ENCODE data around the gene LPP. TPM values are rescaled to one million over a fixed set of nuclear protein-coding genes. Genes with fewer than 3 reads are reported as not detected.

The LPP gene
- total and polyA plus RNA-seq, 9 donors: 15.9 to 280 (median 134) TPM

DNA sequence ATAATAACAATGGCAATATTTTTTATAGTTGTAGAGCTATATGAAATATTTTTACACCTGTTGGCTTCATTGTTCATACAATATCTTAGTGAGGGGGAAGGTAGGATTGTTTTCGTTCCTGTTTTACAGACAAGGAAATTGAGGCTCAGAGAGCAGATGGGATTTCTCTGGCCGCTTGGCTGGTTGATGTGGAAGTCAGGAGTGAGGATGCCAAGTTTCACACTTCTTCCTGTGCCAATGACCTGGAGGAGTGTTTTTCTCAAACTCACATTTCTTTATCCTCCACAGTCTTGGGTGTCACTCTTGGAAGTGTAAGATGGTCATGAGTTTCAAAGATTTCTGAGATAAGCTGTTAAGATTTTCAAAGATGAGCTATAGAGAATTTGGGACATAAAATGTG, 50.6 kb downstream of the LPP start:
- peaks cover 5% of the 10 kb centered on the region for H3K4me1 ChIP-seq (ENCODE audit: insufficient read depth)
- no peaks in the 10 kb centered on the region for H3K27me3 ChIP-seq
- H3K27ac ChIP-seq: no peak overlapping the region
- intact Hi-C loops (cut with DNase I): no loop called here
- TF ChIP-seq, protein P1, sequence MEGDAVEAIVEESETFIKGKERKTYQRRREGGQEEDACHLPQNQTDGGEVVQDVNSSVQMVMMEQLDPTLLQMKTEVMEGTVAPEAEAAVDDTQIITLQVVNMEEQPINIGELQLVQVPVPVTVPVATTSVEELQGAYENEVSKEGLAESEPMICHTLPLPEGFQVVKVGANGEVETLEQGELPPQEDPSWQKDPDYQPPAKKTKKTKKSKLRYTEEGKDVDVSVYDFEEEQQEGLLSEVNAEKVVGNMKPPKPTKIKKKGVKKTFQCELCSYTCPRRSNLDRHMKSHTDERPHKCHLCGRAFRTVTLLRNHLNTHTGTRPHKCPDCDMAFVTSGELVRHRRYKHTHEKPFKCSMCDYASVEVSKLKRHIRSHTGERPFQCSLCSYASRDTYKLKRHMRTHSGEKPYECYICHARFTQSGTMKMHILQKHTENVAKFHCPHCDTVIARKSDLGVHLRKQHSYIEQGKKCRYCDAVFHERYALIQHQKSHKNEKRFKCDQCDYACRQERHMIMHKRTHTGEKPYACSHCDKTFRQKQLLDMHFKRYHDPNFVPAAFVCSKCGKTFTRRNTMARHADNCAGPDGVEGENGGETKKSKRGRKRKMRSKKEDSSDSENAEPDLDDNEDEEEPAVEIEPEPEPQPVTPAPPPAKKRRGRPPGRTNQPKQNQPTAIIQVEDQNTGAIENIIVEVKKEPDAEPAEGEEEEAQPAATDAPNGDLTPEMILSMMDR (IDR thresholded peaks at IDR 0.05): no peak
- TF ChIP-seq POLR2A (IDR thresholded peaks at IDR 0.05): no peak
- TF ChIP-seq EP300 (IDR thresholded peaks at IDR 0.05): no peak
- H3K4me3 ChIP-seq: no peak overlapping the region
- no peak for DNase-seq
- H3K36me3 ChIP-seq: no peaks in the 10 kb centered on the region
- WGBS, 3 donors: 71 to 83% (median 74%) methylated on average over 2 of the region's 2 CpGs
- H3K9me3 ChIP-seq: no peaks in the 10 kb centered on the region

DNA sequence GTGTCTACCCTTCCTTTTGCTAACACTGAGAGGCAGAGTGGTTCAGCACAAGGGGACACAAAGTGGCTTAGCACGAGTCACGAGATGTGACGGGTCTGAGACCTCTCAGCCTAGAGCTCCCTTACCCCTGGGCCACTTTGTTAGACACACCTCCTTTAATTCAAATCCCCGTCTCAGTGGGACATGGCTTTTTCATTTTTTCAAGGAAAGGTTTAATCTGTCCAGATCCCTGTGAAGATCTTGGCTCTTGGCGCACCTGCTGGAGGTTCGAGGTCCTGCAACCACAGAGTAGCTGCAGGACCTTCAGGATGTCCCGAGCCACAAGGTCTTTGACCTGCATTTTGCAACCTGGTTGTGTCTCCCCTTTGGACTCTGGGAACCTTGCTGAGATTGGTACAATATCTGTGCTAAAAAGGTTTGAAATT, 52.0 kb downstream of the LPP start:
- Histone ChIP-seq H3K9me3 (no peaks in the 10 kb centered on the region), H3K4me1 (ENCODE audit: insufficient read depth) (peaks cover 7% of the 10 kb centered on the region), H3K4me3 (no peak overlapping the region), H3K27ac (no peak overlapping the region), H3K27me3 (no peaks in the 10 kb centered on the region), H3K36me3 (no peaks in the 10 kb centered on the region)
- 89 to 93% (median 92%) methylated on average over 7 of the region's 7 CpGs for WGBS, 3 donors
- no peak for TF ChIP-seq EP300 (IDR thresholded peaks at IDR 0.05)
- TF ChIP-seq, protein P1 (IDR thresholded peaks at IDR 0.05): no peak
- TF ChIP-seq POLR2A (IDR thresholded peaks at IDR 0.05): no peak
- no peak for DNase-seq
- intact Hi-C loops (cut with DNase I): no loop called here

DNA sequence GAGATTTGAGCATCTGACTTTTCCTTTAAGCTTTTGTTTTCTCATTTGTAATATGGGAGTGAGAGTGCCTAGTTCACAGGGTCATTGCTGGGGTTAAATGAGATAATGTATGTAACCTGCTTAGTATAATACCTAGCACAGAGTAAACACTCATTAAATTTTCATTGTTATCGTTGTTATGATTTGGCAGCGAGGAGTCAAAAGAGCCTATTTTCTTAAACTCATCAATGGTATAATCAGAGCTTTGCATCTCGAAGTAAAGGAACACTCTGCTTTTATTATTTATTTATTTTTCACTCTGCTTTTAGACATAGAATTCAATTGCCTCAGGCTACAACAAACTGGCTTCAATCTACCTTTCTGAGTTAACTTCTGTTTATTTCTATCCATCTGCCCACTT, 52.8 kb downstream of the LPP start:
- H3K27ac ChIP-seq: no peak overlapping the region
- intact Hi-C loops (cut with DNase I): no loop called here

DNA sequence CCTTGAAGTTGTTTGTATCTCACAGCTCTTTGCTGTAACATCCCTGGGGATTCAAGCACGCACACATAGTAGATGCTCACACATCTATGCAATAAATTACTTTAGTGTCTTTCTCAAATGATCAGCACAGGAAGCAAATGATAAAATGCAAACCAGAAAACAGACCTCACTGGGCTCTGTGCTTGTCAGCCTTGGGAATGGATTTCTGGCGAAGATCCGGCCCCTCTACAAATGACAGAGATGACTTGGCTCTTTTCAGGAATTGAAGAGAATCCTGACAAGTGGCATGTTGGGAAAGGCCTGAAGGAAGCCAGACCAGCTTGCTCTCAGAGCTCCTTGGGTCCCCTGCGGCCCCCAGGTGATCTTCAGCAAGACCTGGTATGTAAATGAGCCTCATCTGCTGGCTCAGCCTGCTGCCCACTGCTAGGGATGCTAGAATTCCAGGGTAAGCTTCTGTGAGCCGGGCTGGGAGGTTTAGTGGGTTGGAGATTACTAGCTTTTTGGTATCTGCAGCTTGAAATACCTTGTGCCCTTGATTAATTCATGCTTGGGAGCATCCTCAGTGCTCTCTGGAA, 54.1 kb downstream of the LPP start:
- Histone ChIP-seq H3K9me3 (no peaks in the 10 kb centered on the region), H3K27me3 (no peaks in the 10 kb centered on the region), H3K4me1 (ENCODE audit: insufficient read depth) (peaks cover 11% of the 10 kb centered on the region), H3K36me3 (no peaks in the 10 kb centered on the region), H3K4me3 (no peak overlapping the region), H3K27ac (no peak overlapping the region)
- intact Hi-C loops (cut with DNase I): no loop called here
- no peak for DNase-seq
- 80 to 92% (median 89%) methylated on average over 5 of the region's 5 CpGs for WGBS, 3 donors
- no peak for TF ChIP-seq EP300 (IDR thresholded peaks at IDR 0.05)
- TF ChIP-seq, protein P1 (IDR thresholded peaks at IDR 0.05): no peak
- no peak for TF ChIP-seq POLR2A (IDR thresholded peaks at IDR 0.05)

More for the DNA sequence above, 52.8 kb downstream of the LPP start:
- H3K36me3 ChIP-seq: no peaks in the 10 kb centered on the region
- H3K4me3 ChIP-seq: no peak overlapping the region
- H3K27me3 ChIP-seq: no peaks in the 10 kb centered on the region
- WGBS, 3 donors: 84 to 86% (median 85%) methylated on average over 3 of the region's 3 CpGs
- no peaks in the 10 kb centered on the region for H3K9me3 ChIP-seq
- H3K4me1 ChIP-seq (ENCODE audit: insufficient read depth): peaks cover 7% of the 10 kb centered on the region
- no peak for TF ChIP-seq EP300 (IDR thresholded peaks at IDR 0.05)
- TF ChIP-seq, protein P1 (IDR thresholded peaks at IDR 0.05): no peak
- DNase-seq: no peak

Data from ovary (tissue), 9 donors.